GM19324 (cell line): ENCODE measurements around the gene SI.
"Not testable (repeated sequence)": the region's sequence is repeated elsewhere in the genome, so short reads cannot be mapped to it uniquely, and the experiment has no call there.

ENCODE experiments used
- ATAC-seq: cut with Tn5 transposase; IDR thresholded peaks from one replicate; pipeline ENCODE4 v1.9.1; 2021; ENCODE audit warnings: mild to moderate bottlenecking, moderate library complexity; ENCODE audit not compliant: unreplicated experiment, low FRiP score

The SI gene

GRCh38 chr3:165078293-165078692, at the start of gene SI:
Gene SI (minus strand): TSS chr3:165078496. CDS start chr3:165076012, 2,484 bp downstream.
- no peak for ATAC-seq

DNA sequence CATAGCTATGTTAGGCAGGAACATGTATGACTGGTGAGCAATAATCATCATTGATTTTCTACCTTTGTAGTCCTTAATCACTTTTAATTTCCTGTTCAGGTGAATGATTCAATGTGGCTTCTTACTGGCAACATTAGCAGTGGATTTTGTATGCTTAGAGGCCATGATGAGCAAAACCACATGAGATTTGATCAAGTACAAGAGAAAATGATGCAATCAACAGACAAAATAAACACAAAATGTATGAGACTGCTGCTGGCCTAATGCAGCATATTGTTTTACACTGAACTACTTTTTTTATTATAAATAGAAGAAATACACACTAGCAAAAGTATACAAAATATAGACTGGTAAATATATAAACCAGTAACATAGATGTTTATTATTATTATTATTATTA, 47.5 kb upstream of the SI start:
- no peak for ATAC-seq

DNA sequence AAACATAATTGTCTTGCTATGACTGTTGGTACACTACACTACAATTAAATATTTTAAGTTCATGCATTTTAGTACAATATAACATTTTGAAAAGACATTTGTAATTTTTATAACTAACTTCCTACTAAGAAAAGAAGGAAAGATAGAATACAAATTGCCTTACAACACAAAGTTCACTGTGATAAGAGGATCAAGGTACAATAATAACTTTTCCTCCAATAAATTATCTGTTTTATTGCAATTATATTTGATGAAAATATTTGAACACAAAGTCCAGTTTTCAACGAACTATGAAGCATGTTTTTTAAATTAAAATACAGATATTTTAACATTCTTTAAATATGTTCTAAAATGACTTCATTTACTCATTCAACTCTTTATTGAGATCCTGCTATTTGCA, 33.1 kb upstream of the SI start:
- no peak for ATAC-seq

DNA sequence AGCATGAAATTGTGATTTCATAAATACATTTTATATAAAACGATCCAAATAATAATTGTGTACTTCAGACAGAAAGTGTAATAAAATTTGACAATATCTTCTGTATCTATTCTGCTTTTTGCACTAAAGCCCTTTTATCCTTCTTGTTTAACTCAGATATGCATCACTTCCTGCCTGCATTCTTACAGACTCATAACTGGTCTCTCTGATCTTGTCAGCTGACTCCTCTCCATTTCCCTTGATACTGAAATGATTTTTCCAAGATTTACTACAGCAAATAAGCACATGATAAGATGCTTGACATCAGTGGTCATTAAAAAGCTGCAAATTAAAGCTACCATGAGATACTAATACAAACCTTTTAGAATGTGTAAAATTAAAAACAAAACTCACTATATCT, 25.3 kb upstream of the SI start:
- no peak for ATAC-seq

DNA sequence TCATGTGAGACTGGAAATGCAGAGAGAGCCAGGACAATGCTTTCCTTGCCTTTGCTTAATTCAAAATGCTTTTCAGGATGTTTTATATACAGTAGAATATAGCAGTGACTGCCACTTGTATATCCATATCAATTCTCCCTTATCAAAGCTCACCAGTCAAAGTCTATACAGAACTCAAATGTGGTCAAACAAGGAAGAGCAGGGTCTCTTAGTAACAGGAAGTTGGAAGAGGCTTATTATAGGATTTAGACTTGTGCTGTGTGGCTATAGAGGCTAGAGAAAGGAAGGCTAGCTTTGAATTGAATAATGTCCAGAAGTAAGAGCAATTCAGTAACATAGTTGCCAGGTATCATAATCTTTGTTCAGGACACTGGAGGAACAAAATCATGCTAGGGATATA, 4.4 kb upstream of the SI start:
- no peak for ATAC-seq

- no peak for ATAC-seq
These were observed 2.9 kb upstream of the SI start for GRCh38 chr3:165081183-165081582.

GRCh38 chr3:165075695-165076094, 2.6 kb downstream of the SI start:
- no peak for ATAC-seq

- no peak for ATAC-seq
These were observed 7.6 kb downstream of the SI start for GRCh38 chr3:165070682-165071081.

- ATAC-seq = no peak
These were observed 21.8 kb downstream of the SI start for GRCh38 chr3:165056510-165056909.

GRCh38 chr3:165040186-165040585, 38.1 kb downstream of the SI start:
- ATAC-seq = no peak

- ATAC-seq = no peak
These were observed 66.7 kb downstream of the SI start for GRCh38 chr3:165011557-165011956.

- ATAC-seq = no peak
These were observed 93.3 kb downstream of the SI start for GRCh38 chr3:164984947-164985346.

DNA sequence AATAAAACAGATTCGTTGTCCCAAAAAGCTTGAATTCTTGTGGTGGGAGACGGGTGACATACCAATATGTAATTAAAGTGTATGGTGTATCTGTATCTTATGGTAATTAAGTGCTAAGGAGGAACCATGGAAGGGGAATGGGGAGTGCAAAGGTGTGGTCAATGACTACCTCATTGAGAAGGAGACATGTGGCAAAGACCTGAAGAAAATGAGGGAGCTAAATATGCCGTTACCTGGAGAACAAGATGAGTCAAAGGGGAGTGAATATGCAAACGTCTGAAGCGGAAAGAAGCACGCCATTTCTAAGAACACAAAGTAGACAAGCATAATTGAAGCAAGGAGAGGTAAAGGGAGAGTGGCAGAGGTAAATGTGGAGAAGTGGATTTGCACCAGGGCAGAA, 115.7 kb downstream of the SI start:
- ATAC-seq = no peak

- no peak for ATAC-seq
These were observed 125.3 kb downstream of the SI start for GRCh38 chr3:164952966-164953365.

DNA sequence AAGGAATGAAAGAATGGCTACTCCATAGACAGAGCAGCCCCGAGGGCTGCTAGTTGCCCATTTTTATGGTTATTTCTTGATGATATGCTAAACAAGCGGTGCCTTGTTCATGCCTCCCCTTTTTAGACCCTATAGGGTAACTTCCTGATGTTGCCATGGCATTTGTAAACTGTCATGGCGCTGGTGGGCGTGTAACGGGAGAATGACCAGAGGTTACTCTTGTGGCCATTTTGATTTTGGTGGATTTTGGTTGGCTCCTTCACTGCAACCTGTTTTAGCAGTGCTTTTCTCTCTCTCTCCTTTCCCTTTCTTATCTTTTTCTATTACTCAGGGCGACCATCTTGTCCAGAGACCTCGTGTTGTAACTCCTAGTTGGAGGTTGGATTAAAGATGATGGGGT, 126.9 kb downstream of the SI start:
- not testable (repeated sequence) for ATAC-seq

DNA sequence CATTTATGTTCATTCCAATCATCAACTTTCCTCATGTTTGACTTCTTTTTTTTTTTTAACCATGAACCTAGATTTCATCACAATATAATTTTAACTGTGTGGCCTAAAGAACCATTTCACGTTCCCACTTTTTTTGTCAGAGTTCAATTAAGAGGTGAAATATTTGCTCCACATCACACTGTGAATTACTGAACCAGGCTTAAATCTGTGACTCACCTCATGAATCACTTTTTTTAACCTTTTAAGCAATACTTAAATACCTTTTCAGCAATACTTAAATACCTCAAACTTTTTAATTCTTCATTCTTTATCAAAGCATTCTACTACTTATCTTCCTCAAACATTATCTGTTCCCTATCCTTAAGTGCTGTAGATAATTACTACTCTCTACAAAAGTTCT, 137.6 kb downstream of the SI start:
- ATAC-seq = no peak

GRCh38 chr3:164929642-164930041, 148.7 kb downstream of the SI start:
- no peak for ATAC-seq
